Activated CD8-positive, alpha-beta memory T cell treated with anti-CD3 and anti-CD28 coated beads for 36 hours (primary cell): Measurements from ENCODE around the gene SNX18. TPM values are rescaled to one million over a fixed set of nuclear protein-coding genes. Genes with fewer than 3 reads are reported as not detected.

Source experiments
- total RNA-seq, 2 experiments: library from RNA; stranded (reverse); gene quantifications; one replicate each; pipeline ENCODE4 v1.2.3, GENCODE V29; 2021

SNX18 gene
- total RNA-seq, 2 experiments from 2014 or later: 20.7 to 20.9 TPM

Other genes with a start within 250 kb of the SNX18 start
- gene ARL15, start 207.2 kb upstream of the SNX18 start, total RNA-seq: 1 to 10 TPM; 5.5 to 6.4 TPM
- gene HSPB3, start 62.1 kb upstream of the SNX18 start, total RNA-seq: not detected